ENCODE results near the gene IREB2.

IREB2 gene

DNA sequence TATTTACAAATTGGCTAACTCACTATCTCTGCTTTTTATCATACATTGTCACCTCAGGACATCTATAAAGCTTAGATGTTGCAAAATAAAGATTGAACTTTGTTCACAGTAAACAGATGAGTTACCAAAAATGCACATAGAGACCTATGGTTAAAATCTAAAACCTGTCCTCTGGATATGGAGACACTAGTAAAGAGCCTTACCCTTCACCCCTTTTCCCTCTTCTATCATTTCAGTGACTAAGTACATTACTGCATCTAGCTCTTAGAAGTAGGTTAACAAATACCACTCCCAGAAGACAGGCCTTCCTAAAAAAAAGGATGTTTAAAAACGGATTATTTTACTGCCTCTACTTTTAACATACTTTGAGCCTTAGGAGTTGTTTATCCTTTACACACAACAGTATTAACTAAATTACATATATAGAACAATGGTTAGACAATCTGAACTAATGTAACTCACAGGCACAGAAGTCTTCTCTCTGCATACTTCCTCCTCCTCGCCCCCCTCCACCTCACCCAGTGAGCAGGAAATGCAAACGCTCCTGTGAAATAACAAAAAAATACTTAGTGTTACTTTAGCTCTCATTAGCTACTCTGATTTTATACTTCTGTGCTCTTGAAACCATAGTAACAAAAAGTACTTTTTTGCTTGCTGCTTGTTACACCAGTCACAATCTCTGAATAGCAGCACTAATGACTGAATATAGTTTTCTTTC, 23.3 kb downstream of the IREB2 start:
- H3K27me3 ChIP-seq (replicated peaks): no peaks in the 10 kb centered on the region
- TF ChIP-seq, protein P1, sequence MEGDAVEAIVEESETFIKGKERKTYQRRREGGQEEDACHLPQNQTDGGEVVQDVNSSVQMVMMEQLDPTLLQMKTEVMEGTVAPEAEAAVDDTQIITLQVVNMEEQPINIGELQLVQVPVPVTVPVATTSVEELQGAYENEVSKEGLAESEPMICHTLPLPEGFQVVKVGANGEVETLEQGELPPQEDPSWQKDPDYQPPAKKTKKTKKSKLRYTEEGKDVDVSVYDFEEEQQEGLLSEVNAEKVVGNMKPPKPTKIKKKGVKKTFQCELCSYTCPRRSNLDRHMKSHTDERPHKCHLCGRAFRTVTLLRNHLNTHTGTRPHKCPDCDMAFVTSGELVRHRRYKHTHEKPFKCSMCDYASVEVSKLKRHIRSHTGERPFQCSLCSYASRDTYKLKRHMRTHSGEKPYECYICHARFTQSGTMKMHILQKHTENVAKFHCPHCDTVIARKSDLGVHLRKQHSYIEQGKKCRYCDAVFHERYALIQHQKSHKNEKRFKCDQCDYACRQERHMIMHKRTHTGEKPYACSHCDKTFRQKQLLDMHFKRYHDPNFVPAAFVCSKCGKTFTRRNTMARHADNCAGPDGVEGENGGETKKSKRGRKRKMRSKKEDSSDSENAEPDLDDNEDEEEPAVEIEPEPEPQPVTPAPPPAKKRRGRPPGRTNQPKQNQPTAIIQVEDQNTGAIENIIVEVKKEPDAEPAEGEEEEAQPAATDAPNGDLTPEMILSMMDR (IDR thresholded peaks at IDR 0.05; ENCODE audit: low read depth, low read length, missing control alignments): no peak
- H3K36me3 ChIP-seq (replicated peaks): peaks cover 17% of the 10 kb centered on the region
- H3K27ac ChIP-seq: no peak overlapping the region
- H3K4me3 ChIP-seq (ENCODE audit: low read depth, low read length): no peak overlapping the region
- DNase-seq: no peak
- in situ Hi-C loops (cut with HindIII; ENCODE audit: low pct_ligation_motif_present, low sequenced_read_pairs): no loop called here

DNA sequence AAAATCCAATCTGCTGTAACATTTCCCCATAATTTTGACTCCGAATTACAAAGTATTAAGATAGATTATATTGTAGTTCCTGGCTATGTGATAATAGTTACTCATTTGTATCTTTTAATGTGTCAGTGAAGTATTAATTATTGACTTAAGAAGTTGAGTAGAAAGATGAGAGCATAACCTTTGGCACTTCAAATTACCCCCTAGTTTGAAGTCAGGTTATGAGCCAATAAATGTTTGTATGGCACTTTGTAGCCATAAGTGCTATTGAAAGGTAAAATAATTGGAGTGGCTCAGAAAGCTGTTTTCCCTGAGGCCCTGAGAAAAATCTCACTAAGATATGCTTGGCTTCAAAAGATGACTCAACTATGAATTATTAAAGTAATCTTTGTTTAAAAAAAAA, 31.0 kb downstream of the IREB2 start:
- TF ChIP-seq, protein P1 (IDR thresholded peaks at IDR 0.05; ENCODE audit: low read depth, low read length, missing control alignments): no peak
- no peak overlapping the region for H3K27ac ChIP-seq
- in situ Hi-C loops (cut with HindIII; ENCODE audit: low pct_ligation_motif_present, low sequenced_read_pairs): no loop called here
- H3K36me3 ChIP-seq (replicated peaks): peaks cover 45% of the 10 kb centered on the region
- no peak for DNase-seq
- H3K27me3 ChIP-seq (replicated peaks): no peaks in the 10 kb centered on the region
- no peak overlapping the region for H3K4me3 ChIP-seq (ENCODE audit: low read depth, low read length)

DNA sequence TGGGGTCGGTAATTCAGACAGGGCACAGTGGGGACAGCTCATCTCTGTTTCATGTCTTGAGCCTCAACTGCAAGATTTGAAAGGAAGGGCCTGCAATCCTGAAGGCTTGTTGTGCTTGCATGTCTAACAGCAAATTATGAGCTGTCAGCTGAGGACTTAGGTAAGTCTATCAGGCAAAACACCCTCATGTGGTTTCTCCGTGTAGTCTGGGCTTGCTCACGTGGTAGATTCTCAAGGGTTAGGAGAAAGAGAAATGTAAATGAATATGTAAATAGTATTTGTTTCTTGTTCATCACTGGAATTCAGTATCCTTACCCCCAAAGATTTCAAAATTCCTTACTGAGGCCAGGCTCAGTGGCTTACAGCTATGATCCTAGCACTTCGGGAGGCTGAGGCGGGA, 39.3 kb downstream of the IREB2 start:
- Histone ChIP-seq H3K4me3 (ENCODE audit: low read depth, low read length) (no peak overlapping the region), H3K27ac (no peak overlapping the region), H3K27me3 (replicated peaks) (no peaks in the 10 kb centered on the region), H3K36me3 (replicated peaks) (peaks cover 48% of the 10 kb centered on the region)
- in situ Hi-C loops (cut with HindIII; ENCODE audit: low pct_ligation_motif_present, low sequenced_read_pairs): no loop called here
- TF ChIP-seq, protein P1 (IDR thresholded peaks at IDR 0.05; ENCODE audit: low read depth, low read length, missing control alignments): no peak
- DNase-seq: no peak

DNA sequence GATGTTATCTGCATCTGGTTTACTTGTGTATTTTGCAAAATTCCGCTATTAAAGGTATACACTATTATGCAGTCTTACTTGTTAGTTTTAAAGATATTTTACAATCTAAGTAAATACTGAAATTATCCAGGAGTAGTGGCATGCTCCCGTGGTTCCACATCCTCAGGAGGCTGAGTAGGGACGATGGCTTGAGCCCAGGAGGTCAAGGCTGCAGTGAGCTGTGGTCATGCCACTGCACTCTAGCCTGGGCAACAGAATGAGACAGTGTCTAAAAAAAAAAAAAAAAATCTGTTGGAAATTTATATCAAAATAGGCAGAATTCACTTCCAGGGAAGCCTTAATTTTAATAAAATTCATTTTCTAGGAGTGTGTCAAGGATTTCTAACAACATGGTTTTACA, 41.6 kb downstream of the IREB2 start:
- Histone ChIP-seq H3K4me3 (ENCODE audit: low read depth, low read length) (no peak overlapping the region), H3K27me3 (replicated peaks) (no peaks in the 10 kb centered on the region), H3K36me3 (replicated peaks) (peaks cover 48% of the 10 kb centered on the region), H3K27ac (no peak overlapping the region)
- no peak for DNase-seq
- TF ChIP-seq, protein P1 (IDR thresholded peaks at IDR 0.05; ENCODE audit: low read depth, low read length, missing control alignments): no peak
- in situ Hi-C loops (cut with HindIII; ENCODE audit: low pct_ligation_motif_present, low sequenced_read_pairs): no loop called here

DNA sequence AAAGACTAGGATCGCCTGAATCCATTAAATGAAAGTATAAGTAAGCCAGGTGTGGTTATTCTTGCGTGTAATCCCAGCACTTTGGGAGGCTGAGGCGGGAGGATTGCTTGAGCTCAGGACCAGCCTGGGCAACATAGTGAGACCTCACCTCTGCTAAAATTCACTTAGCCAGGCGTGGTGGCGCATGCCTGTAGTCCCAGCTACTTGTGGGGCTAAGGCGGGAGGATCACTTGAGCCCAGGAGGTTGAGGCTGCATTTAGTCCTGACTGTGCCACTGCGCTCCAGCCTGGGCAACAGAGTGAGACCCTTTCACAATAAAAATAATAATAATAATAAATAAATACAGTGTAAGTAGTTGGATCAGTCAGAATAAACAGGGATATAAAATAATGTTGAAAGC, 43.9 kb downstream of the IREB2 start:
- H3K4me3 ChIP-seq (ENCODE audit: low read depth, low read length): no peak overlapping the region
- no peak for DNase-seq
- in situ Hi-C loops (cut with HindIII; ENCODE audit: low pct_ligation_motif_present, low sequenced_read_pairs): no loop called here
- TF ChIP-seq, protein P1 (IDR thresholded peaks at IDR 0.05; ENCODE audit: low read depth, low read length, missing control alignments): no peak
- peaks cover 51% of the 10 kb centered on the region for H3K36me3 ChIP-seq (replicated peaks)
- H3K27me3 ChIP-seq (replicated peaks): no peaks in the 10 kb centered on the region
- no peak overlapping the region for H3K27ac ChIP-seq

DNA sequence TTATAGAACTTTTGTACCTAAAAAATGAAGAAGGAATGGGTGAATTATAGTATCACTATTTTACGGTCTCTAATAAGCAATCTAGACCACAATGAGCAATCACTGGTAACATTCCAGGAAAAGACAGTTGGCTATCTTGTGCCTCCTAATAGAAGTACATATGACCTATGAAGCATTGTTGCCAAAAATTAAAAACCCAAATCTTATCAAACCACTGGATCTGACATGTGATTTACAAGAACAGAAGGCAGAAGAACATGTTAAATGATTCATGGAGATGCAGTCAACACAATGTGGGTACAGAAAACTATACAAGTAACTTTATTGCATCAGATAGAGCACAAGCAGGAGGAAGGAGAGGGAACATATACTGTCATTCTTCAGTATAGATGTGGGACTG, 54.9 kb downstream of the IREB2 start:
- no peaks in the 10 kb centered on the region for H3K27me3 ChIP-seq (replicated peaks)
- DNase-seq: no peak
- no peak overlapping the region for H3K4me3 ChIP-seq (ENCODE audit: low read depth, low read length)
- TF ChIP-seq, protein P1 (IDR thresholded peaks at IDR 0.05; ENCODE audit: low read depth, low read length, missing control alignments): no peak
- in situ Hi-C loops (cut with HindIII; ENCODE audit: low pct_ligation_motif_present, low sequenced_read_pairs): no loop called here
- no peak overlapping the region for H3K27ac ChIP-seq
- peaks cover 64% of the 10 kb centered on the region for H3K36me3 ChIP-seq (replicated peaks)
